NCI-H446 treated with DMSO at 0.1 percent for 48 hours (cell line): Measurements from ENCODE around the gene KIFAP3.
"Not testable (repeated sequence)": the region's sequence is repeated elsewhere in the genome, so short reads cannot be mapped to it uniquely, and the experiment has no call there.

ENCODE experiments used
- DNase-seq: peaks from one replicate; lab custom pipeline; 2025; lab: John Stamatoyannopoulos, UW

Gene KIFAP3

GRCh38 chr1:170074250-170075157 lies at the start of gene KIFAP3:
Gene KIFAP3, minus strand, starts transcription at chr1:170074695. Its CDS starts 228 bp downstream, at chr1:170074467.
- peak; percentile 97 for DNase-seq

GRCh38 chr1:170122366-170122765 lies 47.9 kb upstream of the KIFAP3 start:
- DNase-seq: no peak

- DNase-seq: no peak
Observed at GRCh38 chr1:170114906-170115305, 40.4 kb upstream of the KIFAP3 start.

GRCh38 chr1:170113140-170113539 lies 38.6 kb upstream of the KIFAP3 start:
- not testable (repeated sequence) for DNase-seq

GRCh38 chr1:170097449-170097948 lies 23.0 kb upstream of the KIFAP3 start:
- DNase-seq: no peak

- DNase-seq: no peak
Observed at GRCh38 chr1:170096806-170097340, 22.4 kb upstream of the KIFAP3 start.

GRCh38 chr1:170095976-170096748 lies 21.7 kb upstream of the KIFAP3 start:
- no peak for DNase-seq

- DNase-seq: not testable (repeated sequence)
Observed at GRCh38 chr1:170094697-170095616, 20.5 kb upstream of the KIFAP3 start.

- no peak for DNase-seq
Observed at GRCh38 chr1:170086399-170087032, 12.0 kb upstream of the KIFAP3 start.

GRCh38 chr1:170085091-170085490 lies 10.6 kb upstream of the KIFAP3 start:
- no peak for DNase-seq

GRCh38 chr1:170078610-170079189 lies 4.2 kb upstream of the KIFAP3 start:
- DNase-seq: no peak

- DNase-seq: no peak
Observed at GRCh38 chr1:170077926-170078325, 3.4 kb upstream of the KIFAP3 start.

- DNase-seq: not testable (repeated sequence)
Observed at GRCh38 chr1:170076952-170077351, 2.5 kb upstream of the KIFAP3 start.

- DNase-seq: no peak
Observed at GRCh38 chr1:170076199-170076598, 1.7 kb upstream of the KIFAP3 start.

GRCh38 chr1:170075186-170075585 lies 691 bp upstream of the KIFAP3 start:
- DNase-seq: no peak

- no peak for DNase-seq
Observed at GRCh38 chr1:170073893-170074249, 624 bp downstream of the KIFAP3 start.

GRCh38 chr1:170071378-170071777 lies 3.1 kb downstream of the KIFAP3 start:
- no peak for DNase-seq

GRCh38 chr1:170068923-170069322 lies 5.6 kb downstream of the KIFAP3 start:
- DNase-seq: no peak

- no peak for DNase-seq
Observed at GRCh38 chr1:170067253-170067819, 7.2 kb downstream of the KIFAP3 start.

- DNase-seq: no peak
Observed at GRCh38 chr1:170064821-170065220, 9.7 kb downstream of the KIFAP3 start.
